DND-41 (cell line): ENCODE results near the gene MINDY4.

Source experiments
- ATAC-seq: fragments of 200-7000 bp; cut with Tn5 transposase; 3 replicates; pipeline ENCODE4 v1.9.1; 2021; ENCODE audit warnings: low read depth; ENCODE audit not compliant: insufficient read depth
- DNase-seq: peaks from one replicate; pipeline ENCODE4 v3.0.0-alpha.2; 2020
- H2AFZ ChIP-seq: 2 replicates; pipeline ENCODE4 v1.6.0; 2012; ENCODE audit warnings: low read depth, low read length
- H3K27ac ChIP-seq: 2 replicates; pipeline ENCODE4 v1.5.1; 2012; ENCODE audit warnings: low read length, inconsistent platforms
- H3K27me3 ChIP-seq: fragments of 200-600 bp; sonication (generic); 2 replicates; pipeline ENCODE4 v1.6.0; 2012; ENCODE audit warnings: low read length, mild to moderate bottlenecking, inconsistent platforms; ENCODE audit not compliant: insufficient read depth, poor library complexity
- H3K36me3 ChIP-seq: 2 replicates; pipeline ENCODE4 v1.5.1; 2012; ENCODE audit warnings: low read length, inconsistent platforms; ENCODE audit not compliant: insufficient read depth
- H3K4me1 ChIP-seq: 2 replicates; pipeline ENCODE4 v1.5.1; 2012; ENCODE audit warnings: mild to moderate bottlenecking, low read length; ENCODE audit not compliant: insufficient read depth
- H3K4me2 ChIP-seq: 2 replicates; pipeline ENCODE4 v1.6.0; 2012; ENCODE audit warnings: mild to moderate bottlenecking, moderate library complexity, low read length, inconsistent platforms; ENCODE audit not compliant: insufficient read depth
- H3K4me3 ChIP-seq, 2 experiments: fragments of 200-600 bp in 1 of 2; shearing (Covaris generic) in 1 of 2; 2 replicates each; pipeline ENCODE4 v1.5.1; 2012 to 2016; ENCODE audit warnings: inconsistent platforms in 2 of 2, low read length in 2 of 2, mild to moderate bottlenecking in 2 of 2, low read depth in 1 of 2, moderate library complexity in 1 of 2
- H3K79me2 ChIP-seq: 2 replicates; pipeline ENCODE4 v1.6.0; 2012; ENCODE audit warnings: low read length, inconsistent platforms; ENCODE audit not compliant: insufficient read depth
- H3K9ac ChIP-seq: 2 replicates; pipeline ENCODE4 v1.6.0; 2012; ENCODE audit warnings: low read depth, mild to moderate bottlenecking, inconsistent platforms, low read length, moderate library complexity
- H3K9me3 ChIP-seq: 2 replicates; pipeline ENCODE4 v1.5.1; 2012; ENCODE audit warnings: low read length, moderate library complexity, mild to moderate bottlenecking, inconsistent platforms; ENCODE audit not compliant: insufficient read depth, severe bottlenecking
- H4K20me1 ChIP-seq: 2 replicates; pipeline ENCODE4 v1.6.0; 2012; ENCODE audit warnings: low read length; ENCODE audit not compliant: insufficient read depth
- EZH2 ChIP-seq: IDR thresholded peaks from 3 replicates; pipeline ENCODE4 v1.6.1; 2012; ENCODE audit warnings: borderline replicate concordance, low read depth, mild to moderate bottlenecking, moderate library complexity, low read length, inconsistent platforms; ENCODE audit not compliant: severe bottlenecking
- TF ChIP-seq, protein P1 (sequence below): IDR thresholded peaks from 2 replicates; pipeline ENCODE4 v1.5.1; 2012; ENCODE audit warnings: borderline replicate concordance, low read length, moderate library complexity, mild to moderate bottlenecking; ENCODE audit not compliant: poor library complexity, severe bottlenecking; ENCODE audit errors: extremely low read depth

MINDY4 gene

DNA sequence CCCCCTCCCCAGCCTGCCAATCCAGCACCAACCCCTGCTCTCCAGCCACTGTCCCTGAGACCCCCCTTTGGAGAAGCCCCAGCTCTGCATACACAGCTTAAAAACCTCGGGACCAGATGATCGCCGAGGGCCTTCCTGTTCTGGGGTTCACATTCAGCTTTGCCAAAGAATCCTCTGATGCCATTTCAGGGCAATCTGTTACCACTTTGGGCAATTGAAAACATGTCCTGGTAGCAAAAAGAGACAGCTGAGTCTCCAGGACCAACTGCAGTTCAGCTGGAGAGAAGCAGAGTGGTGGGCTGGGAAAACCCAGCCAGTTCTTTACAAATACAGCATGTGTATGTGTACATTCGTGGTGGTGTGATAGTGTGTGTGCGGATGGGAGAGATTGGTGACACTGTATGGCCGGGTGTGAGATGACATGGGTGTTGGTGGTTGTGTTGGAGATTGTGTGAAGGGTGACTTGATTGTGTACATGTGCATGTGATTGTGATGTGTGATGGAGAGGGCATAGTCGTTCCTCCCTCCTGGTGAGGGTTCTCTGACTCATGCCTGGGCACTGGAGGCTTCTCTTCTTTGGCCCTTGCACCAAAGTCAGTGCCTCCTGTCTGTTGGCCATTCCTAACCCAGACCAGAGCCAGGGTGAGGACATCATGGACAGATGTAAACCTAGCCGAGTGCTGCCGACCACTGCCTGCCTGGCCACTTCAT, 91.9 kb downstream of the MINDY4 start:
- Histone ChIP-seq H3K9ac (no peak overlapping the region), H3K27me3 (no peaks in the 10 kb centered on the region), H3K36me3 (no peaks in the 10 kb centered on the region), H3K4me1 (no peaks in the 10 kb centered on the region), H3K27ac (no peak overlapping the region), H3K4me2 (no peak overlapping the region), H3K79me2 (no peaks in the 10 kb centered on the region), H4K20me1 (no peaks in the 10 kb centered on the region), H3K9me3 (no peaks in the 10 kb centered on the region), H2AFZ (no peak overlapping the region), H3K4me3 (no peak overlapping the region)
- DNase-seq (no peak), ATAC-seq (no peak)
- TF ChIP-seq, protein P1, sequence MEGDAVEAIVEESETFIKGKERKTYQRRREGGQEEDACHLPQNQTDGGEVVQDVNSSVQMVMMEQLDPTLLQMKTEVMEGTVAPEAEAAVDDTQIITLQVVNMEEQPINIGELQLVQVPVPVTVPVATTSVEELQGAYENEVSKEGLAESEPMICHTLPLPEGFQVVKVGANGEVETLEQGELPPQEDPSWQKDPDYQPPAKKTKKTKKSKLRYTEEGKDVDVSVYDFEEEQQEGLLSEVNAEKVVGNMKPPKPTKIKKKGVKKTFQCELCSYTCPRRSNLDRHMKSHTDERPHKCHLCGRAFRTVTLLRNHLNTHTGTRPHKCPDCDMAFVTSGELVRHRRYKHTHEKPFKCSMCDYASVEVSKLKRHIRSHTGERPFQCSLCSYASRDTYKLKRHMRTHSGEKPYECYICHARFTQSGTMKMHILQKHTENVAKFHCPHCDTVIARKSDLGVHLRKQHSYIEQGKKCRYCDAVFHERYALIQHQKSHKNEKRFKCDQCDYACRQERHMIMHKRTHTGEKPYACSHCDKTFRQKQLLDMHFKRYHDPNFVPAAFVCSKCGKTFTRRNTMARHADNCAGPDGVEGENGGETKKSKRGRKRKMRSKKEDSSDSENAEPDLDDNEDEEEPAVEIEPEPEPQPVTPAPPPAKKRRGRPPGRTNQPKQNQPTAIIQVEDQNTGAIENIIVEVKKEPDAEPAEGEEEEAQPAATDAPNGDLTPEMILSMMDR, result no peak
- TF ChIP-seq EZH2, result no peak

DNA sequence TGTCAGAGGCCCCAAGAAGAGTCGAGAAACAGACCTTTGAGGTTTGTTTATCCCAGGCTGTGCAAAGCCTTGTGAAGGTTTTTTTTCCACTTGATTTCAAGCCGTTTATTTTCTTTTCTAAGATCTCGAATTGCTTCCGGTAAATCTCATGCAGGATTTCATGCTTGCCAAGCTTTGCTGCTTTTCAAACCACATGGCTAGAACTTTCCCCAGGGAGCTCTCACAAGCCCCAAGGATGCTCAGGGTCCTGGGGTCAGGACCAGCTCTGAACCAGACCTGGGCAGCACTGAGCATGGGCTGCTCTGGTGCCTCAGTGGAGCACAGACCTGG, 92.5 kb downstream of the MINDY4 start:
- ATAC-seq (no peak), DNase-seq (no peak)
- Histone ChIP-seq H3K27ac (no peak overlapping the region), H3K9me3 (no peaks in the 10 kb centered on the region), H3K4me3 (no peak overlapping the region), H4K20me1 (no peaks in the 10 kb centered on the region), H3K9ac (no peak overlapping the region), H3K79me2 (no peaks in the 10 kb centered on the region), H3K4me1 (no peaks in the 10 kb centered on the region), H3K27me3 (no peaks in the 10 kb centered on the region), H2AFZ (no peak overlapping the region), H3K36me3 (no peaks in the 10 kb centered on the region), H3K4me2 (no peak overlapping the region)
- no peak for TF ChIP-seq EZH2
- TF ChIP-seq, protein P1, result no peak

DNA sequence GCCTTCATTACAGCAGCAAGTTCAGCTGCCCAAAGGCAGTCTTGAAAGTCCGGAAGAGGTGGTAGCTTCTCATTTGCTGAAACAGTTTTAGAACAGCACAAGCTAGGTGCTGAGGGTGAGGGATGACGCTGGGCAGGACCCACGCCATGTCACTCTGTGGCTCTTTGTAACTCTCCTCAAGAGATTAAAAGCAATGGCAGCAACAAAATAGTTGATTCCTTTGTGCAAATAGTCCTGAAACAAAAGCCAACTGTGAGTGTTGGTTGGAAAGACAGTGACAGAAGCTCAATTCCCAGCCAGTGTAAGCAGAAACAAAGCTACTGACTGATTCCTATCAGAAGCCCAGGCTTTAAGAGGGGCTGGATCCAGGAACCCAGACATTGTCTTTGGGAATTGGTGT, 92.9 kb downstream of the MINDY4 start:
- Histone ChIP-seq H3K9ac (no peak overlapping the region), H3K4me1 (no peaks in the 10 kb centered on the region), H3K27me3 (no peaks in the 10 kb centered on the region), H3K79me2 (no peaks in the 10 kb centered on the region), H4K20me1 (no peaks in the 10 kb centered on the region), H3K9me3 (no peaks in the 10 kb centered on the region), H3K36me3 (no peaks in the 10 kb centered on the region), H2AFZ (no peak overlapping the region), H3K27ac (no peak overlapping the region), H3K4me2 (no peak overlapping the region), H3K4me3 (no peak overlapping the region)
- no peak for TF ChIP-seq EZH2
- TF ChIP-seq, protein P1, result no peak
- DNase-seq (no peak), ATAC-seq (no peak)

DNA sequence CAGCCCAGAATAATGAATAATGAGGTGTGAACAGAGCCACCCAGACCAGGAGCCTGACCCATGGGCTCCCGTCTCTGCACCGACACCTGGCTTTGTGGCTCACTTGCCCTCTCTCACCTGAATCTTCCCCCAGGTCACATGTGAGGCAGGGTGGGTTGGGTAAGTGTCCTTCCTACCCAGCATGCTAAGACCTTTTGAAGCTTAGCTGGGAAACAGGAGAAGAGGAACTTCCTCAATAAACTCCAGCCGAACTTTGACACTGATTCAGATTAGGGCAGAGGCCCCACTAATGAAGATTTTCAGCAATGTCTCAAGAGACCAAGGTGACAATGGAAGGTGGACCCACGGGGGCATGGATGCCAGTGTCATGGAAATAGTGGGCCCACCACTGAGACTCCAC, 93.9 kb downstream of the MINDY4 start:
- Histone ChIP-seq H3K9ac (no peak overlapping the region), H3K79me2 (no peaks in the 10 kb centered on the region), H3K4me2 (no peak overlapping the region), H3K36me3 (no peaks in the 10 kb centered on the region), H3K27me3 (no peaks in the 10 kb centered on the region), H3K4me1 (no peaks in the 10 kb centered on the region), H3K4me3 (no peak overlapping the region), H4K20me1 (no peaks in the 10 kb centered on the region), H3K9me3 (no peaks in the 10 kb centered on the region), H2AFZ (no peak overlapping the region), H3K27ac (no peak overlapping the region)
- TF ChIP-seq, protein P1, result no peak
- TF ChIP-seq EZH2, result no peak
- ATAC-seq (no peak), DNase-seq (no peak)
